Non-pigmented ciliary epithelial cell (primary cell): ENCODE data around the gene CSMD2.

Source experiments
- DNase-seq: peaks from one replicate; pipeline ENCODE4 v3.0.0-alpha.2; 2010; ENCODE audit warnings: low read depth

The CSMD2 gene

GRCh38 chr1:33743221-33743998 is 421.6 kb downstream of the CSMD2 start:
- DNase-seq, result no peak

GRCh38 chr1:33742663-33743062 is 422.4 kb downstream of the CSMD2 start:
- DNase-seq, result no peak

- no peak for DNase-seq
These were observed 423.3 kb downstream of the CSMD2 start for GRCh38 chr1:33741749-33742148.

- DNase-seq, result no peak
These were observed 424.8 kb downstream of the CSMD2 start for GRCh38 chr1:33740040-33740744.

- DNase-seq, result no peak
These were observed 426.1 kb downstream of the CSMD2 start for GRCh38 chr1:33738976-33739375.

- DNase-seq, result no peak
These were observed 426.5 kb downstream of the CSMD2 start for GRCh38 chr1:33738536-33738935.

GRCh38 chr1:33736496-33736895 is 428.5 kb downstream of the CSMD2 start:
- no peak for DNase-seq

- DNase-seq, result peak; percentile 4
These were observed 429.4 kb downstream of the CSMD2 start for GRCh38 chr1:33735624-33736023.

- DNase-seq, result no peak
These were observed 437.7 kb downstream of the CSMD2 start for GRCh38 chr1:33727310-33727709.

GRCh38 chr1:33726274-33726804 is 438.7 kb downstream of the CSMD2 start:
- no peak for DNase-seq

GRCh38 chr1:33725556-33726160 is 439.4 kb downstream of the CSMD2 start:
- no peak for DNase-seq

GRCh38 chr1:33725037-33725436 is 440.0 kb downstream of the CSMD2 start:
- no peak for DNase-seq

- no peak for DNase-seq
These were observed 440.7 kb downstream of the CSMD2 start for GRCh38 chr1:33724348-33724747.

- DNase-seq, result no peak
These were observed 441.8 kb downstream of the CSMD2 start for GRCh38 chr1:33723251-33723650.

GRCh38 chr1:33721301-33721815 is 443.7 kb downstream of the CSMD2 start:
- DNase-seq, result no peak

- no peak for DNase-seq
These were observed 445.0 kb downstream of the CSMD2 start for GRCh38 chr1:33719771-33720670.

- no peak for DNase-seq
These were observed 445.7 kb downstream of the CSMD2 start for GRCh38 chr1:33719326-33719725.

GRCh38 chr1:33718186-33718585 is 446.8 kb downstream of the CSMD2 start:
- no peak for DNase-seq

GRCh38 chr1:33716976-33717688 is 447.9 kb downstream of the CSMD2 start:
- DNase-seq, result no peak

- DNase-seq, result no peak
These were observed 449.7 kb downstream of the CSMD2 start for GRCh38 chr1:33715195-33715811.
